Inflammatory macrophage (primary cell): ENCODE results near the gene POP4.

Experiments used
- DNase-seq, 2 donors: peaks; one replicate each; pipeline ENCODE4 v3.0.0-alpha.2; 2020 to 2022

The POP4 gene

DNA sequence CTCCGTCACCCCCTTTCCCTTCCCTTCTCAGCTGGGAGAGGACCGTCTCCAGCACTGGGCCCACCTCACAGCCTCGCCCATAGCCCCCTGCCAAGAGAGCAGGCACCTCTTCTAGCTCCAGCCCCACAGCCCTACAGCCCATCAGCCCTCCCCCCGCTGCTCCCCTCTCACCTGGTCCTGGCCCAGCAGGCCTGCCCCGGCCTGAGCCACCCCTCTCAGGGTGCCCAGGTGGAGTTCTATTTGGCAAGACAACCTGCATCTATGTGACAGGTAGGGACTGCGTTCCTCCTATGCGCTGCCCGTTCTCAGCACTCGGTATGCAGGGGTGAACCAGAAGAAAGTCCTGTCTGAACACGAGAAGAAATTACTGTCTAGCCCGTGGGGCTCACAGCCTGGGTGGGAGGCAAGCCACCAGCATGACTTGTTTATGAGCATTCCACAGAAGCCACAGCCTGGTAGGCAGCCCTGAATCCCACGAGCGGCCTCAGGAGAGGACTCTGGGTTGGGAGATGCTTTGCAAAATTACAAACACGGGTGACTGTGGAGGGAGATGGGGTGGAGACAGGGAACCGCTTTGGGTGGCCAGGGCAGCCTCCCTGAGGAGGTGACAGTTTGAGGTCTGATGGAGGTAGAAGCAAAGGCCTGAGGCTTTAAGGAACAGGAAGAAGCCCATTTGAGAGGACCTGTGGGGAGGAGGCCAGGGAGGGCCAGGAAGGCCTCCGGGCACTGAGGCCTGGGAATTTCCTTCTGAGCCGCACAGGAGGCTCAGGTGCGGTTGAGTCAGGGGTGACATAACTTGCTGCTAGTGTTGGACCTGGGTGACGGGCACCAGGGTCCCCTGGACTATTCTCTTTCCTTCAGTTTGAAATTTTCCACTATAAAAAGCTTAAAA, 58.0 kb downstream of the POP4 start:
- DNase-seq = no peak

DNA sequence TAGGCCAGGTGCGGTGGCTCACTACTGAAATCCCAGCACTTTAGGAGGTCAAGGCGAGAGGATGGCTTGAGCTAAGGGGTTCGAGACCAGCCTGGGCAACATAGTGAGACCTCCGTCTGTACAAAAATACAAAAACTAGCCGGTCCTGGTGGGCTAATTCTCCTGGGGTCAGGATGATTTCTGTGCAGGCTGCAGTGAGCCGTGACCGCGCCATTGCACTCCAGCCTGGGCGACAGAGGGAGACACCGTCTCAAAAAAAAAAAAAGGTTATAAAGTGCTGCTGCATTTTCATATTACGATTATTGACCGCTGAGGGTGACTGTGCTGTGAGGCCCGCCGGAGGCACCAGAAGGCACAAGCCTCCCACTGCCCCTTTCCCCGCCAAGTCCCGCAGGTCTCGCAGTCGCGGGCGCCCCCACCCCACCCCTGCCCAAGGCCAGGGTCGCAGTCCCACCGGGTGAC, 58.7 kb downstream of the POP4 start:
- no peak for DNase-seq

DNA sequence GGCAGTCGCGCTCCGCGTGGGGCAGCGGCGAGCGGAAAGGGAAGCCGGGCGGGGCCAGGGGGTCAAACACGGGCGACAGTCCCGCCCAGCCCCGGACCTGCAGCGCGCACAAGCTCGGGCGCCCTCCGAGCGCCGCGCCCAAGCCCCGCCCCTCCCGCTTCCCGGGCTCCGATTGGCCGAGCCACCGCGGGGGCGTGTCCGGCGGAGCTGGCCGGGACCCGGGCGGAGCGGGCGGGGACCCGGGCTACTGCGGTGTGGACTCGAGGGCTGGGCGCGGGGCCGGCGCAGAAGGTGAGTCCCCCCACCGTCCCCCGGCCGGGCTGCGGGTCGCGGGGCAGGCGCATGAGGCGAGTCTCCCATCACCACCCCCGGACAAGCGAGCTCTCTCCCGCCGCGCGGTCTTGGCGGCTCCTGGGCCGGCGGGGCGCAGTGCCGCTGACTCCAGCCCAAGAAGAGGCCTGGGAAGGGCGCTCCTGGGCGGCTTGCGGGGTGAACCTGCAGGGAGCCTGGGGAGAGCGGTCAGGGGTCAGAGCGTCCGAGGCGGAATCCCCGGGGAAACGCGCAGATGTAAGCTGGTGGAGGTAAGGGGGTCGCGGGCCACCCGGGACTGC, 59.2 kb downstream of the POP4 start, which contains the start of gene PLEKHF1:
PLEKHF1 (plus strand) TSS at position 247 of the 611 bp plus-strand sequence. CDS start 8,379 bp downstream, outside the sequence.
- DNase-seq = peak; percentile 84 to 90

DNA sequence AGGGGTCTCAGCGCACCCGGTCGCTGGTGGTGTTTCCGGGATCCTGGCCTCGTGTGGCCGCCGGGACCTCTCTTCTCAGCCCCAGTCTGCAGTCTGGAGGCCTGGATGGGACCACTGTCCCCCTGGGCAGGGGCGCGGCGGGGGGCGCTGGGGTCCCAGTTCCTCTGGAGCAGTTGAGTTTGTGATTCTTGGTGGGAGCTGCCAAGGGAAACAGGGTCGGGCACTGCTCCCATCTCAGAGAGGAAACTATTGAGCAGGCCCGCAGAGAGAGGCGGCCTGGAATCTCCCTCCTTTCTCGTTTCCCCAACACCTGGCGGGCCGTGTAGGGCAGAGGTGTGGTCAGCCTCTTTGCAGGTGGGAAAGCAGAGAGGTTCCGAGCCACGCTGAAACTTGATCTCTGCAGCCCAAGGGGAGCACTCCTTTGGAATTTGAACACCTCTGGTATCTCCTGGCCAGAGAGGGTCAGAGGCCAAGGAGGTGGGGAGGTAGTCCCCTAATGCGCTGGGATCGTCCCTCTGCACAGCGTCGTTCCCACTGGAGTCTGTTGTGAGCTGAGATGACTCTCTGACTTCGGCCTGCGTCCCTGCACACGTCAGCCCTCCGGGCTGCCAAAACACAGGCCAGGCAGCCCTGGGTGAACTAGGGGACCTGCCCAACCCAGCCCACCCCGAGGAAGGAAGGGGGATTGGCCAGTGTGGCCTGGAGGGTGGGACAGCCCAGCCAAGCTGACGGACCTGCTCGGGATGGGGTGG, 59.9 kb downstream of the POP4 start:
- DNase-seq = no peak
